Measurements from ENCODE around the gene HAPLN1.

Gene HAPLN1

GRCh38 chr5:83633285-83633684 is 87.4 kb downstream of the HAPLN1 start:
- DNase-seq: no peak

- DNase-seq: no peak
Observed at GRCh38 chr5:83632874-83633273, 87.8 kb downstream of the HAPLN1 start.

DNA sequence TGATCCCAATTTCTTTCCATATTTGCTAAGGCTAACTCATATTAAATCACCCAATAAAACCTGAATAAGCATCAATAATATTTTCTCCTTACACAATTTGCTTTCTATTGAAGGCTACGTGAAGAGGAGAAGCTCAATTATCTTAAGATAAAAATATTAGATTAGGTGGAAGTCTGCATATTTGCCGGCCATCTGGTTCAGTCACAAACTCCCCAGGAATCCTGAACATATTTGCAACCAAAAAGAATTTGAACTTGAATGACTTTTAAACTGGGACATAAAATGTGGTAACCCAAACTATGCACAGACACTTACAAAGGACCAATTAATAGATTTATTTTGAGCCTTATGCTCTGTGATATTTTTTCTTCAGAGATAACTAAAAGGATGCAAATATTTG is 92.3 kb downstream of the HAPLN1 start:
- no peak for DNase-seq

- no peak for DNase-seq
Observed at GRCh38 chr5:83614841-83615240, 105.8 kb downstream of the HAPLN1 start.

- DNase-seq: no peak
Observed at GRCh38 chr5:83608122-83608521, 112.5 kb downstream of the HAPLN1 start.

- DNase-seq: no peak
Observed at GRCh38 chr5:83595217-83595616, 125.4 kb downstream of the HAPLN1 start.

- no peak for DNase-seq
Observed at GRCh38 chr5:83590966-83591365, 129.7 kb downstream of the HAPLN1 start.

DNA sequence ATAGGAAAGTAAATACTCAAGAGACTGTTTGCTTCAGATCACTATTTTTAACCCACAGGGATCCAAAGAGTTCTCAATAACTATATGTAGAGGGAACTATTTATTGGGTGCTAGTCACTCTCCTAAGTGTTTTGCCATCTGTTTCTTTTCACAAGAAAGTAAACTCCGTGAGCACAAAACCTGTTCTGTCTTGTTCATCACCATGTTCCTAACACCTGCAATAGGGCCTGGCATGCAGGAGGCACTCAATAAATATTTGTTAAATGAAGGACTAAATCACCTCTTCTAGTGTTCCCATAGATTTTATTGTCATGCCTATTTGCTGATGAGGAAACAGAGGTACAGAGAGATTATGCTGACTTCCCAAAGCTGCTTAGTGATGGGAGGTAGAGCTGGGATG is 130.9 kb downstream of the HAPLN1 start:
- DNase-seq: no peak

Data from CD4-positive, alpha-beta T cell treated with Interleukin-17A for 4 hours (primary cell).